ENCODE measurements around the gene ARHGEF40. TPM values are rescaled to one million over a fixed set of nuclear protein-coding genes. Genes with fewer than 3 reads are reported as not detected.

Gene ARHGEF40
- total and polyA plus RNA-seq, 7 donors: 6.8 to 18.7 (median 10.1) TPM

DNA sequence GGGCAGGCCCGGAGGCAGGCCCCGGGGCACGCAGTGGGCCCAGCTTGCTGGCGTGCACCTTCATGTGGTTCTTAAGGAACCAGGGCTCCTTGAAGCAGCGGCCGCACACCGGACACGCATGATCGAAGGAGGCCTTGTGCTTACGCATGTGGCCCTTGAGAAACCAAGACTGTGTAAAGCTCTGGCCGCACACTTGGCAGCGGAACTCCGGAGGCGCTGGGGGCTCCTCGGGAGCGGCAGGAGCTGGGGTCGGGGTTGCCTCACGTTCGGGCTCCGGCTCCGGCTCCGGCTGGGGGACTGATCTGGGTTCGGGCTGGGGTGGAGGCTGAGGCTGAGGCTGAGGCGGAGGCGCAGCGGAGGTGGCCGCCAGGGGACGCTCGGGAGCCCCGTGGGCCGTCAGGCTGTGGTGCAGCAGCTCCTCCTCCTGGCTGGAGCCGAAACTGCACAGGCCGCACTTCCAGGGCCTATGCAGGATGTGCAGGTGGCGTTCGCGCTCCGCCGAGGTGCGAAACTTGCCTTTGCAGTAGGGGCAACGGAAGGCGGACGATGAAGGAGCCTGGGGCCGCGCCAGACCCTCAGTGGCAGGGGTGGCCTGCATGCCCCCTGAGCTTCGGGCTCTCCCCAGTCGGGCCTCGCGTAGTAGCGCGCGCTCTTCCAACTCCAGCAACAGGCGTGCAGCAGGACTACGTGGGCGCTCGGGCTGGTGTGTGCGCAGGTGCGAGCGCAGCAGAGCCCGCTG, 22.3 kb downstream of the ARHGEF40 start:
- ATAC-seq: peak; percentile 91 to 95 (median 92)
- 49 to 57% (median 49%) methylated on average over 56 to 59 of the region's 59 CpGs for whole genome bisulfite sequencing, 3 donors
- TF ChIP-seq, protein P1, sequence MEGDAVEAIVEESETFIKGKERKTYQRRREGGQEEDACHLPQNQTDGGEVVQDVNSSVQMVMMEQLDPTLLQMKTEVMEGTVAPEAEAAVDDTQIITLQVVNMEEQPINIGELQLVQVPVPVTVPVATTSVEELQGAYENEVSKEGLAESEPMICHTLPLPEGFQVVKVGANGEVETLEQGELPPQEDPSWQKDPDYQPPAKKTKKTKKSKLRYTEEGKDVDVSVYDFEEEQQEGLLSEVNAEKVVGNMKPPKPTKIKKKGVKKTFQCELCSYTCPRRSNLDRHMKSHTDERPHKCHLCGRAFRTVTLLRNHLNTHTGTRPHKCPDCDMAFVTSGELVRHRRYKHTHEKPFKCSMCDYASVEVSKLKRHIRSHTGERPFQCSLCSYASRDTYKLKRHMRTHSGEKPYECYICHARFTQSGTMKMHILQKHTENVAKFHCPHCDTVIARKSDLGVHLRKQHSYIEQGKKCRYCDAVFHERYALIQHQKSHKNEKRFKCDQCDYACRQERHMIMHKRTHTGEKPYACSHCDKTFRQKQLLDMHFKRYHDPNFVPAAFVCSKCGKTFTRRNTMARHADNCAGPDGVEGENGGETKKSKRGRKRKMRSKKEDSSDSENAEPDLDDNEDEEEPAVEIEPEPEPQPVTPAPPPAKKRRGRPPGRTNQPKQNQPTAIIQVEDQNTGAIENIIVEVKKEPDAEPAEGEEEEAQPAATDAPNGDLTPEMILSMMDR (IDR thresholded peaks at IDR 0.05): peak; percentile 100
- H3K9me3 ChIP-seq: no peaks in the 10 kb centered on the region
- peaks cover 0 to 46% of the 10 kb centered on the region in 2 donors for H3K36me3 ChIP-seq (ENCODE audit: insufficient read depth in 1 of 2, low read depth in 1 of 2)
- H3K4me3 ChIP-seq: no peak overlapping the region
- peak; percentile 83 to 92 for DNase-seq
- H3K4me1 ChIP-seq: peaks cover 4% of the 10 kb centered on the region
- no peaks in the 10 kb centered on the region for H3K27me3 ChIP-seq (ENCODE audit: insufficient read depth in 3 of 3, low read length in 2 of 3)
- H3K27ac ChIP-seq: no peak overlapping the region
- intact Hi-C loops (cut with DNase I): loop anchor here in 1 of 2 donors (5.0 to 10.0 kb wide), 2 partner anchors 75 to 408 kb away; partner anchors contain the start of genes ANG and RNASE4

DNA sequence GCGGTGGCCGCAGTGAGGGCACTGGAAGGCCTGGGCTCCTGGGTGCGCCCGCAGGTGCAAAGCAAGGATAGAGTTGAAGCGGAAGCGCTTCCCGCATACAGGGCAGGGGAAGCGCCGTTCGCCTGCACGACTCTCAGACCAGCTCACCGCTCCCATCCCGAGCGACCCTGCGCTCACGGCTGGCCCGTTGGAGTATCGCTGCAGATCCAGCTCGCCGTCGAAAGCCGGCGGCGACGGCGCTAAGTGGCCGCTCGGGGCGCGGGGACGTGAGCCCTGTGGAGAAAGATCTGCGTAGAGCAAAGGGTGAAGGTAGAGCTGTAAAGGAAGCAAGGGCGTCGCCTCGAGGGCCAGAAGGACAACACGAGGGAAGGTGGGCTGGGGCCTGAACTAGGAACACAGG, 22.9 kb downstream of the ARHGEF40 start:
- ATAC-seq (no peak), DNase-seq (no peak)
- H3K4me1 ChIP-seq: peaks cover 4% of the 10 kb centered on the region
- TF ChIP-seq, protein P1 (IDR thresholded peaks at IDR 0.05): no peak
- H3K27me3 ChIP-seq (ENCODE audit: insufficient read depth in 3 of 3, low read length in 2 of 3): no peaks in the 10 kb centered on the region
- 81 to 84% (median 81%) methylated on average over 36 of the region's 36 CpGs for WGBS, 3 donors
- no peak overlapping the region for H3K4me3 ChIP-seq
- H3K36me3 ChIP-seq (ENCODE audit: insufficient read depth in 1 of 2, low read depth in 1 of 2): peaks cover 0 to 45% of the 10 kb centered on the region in 2 donors
- no peaks in the 10 kb centered on the region for H3K9me3 ChIP-seq
- intact Hi-C loops (cut with DNase I): loop anchor here in 1 of 2 donors (5.0 to 10.0 kb wide), 2 partner anchors 76 to 408 kb away; partner anchors contain the start of genes ANG and RNASE4
- H3K27ac ChIP-seq: no peak overlapping the region

DNA sequence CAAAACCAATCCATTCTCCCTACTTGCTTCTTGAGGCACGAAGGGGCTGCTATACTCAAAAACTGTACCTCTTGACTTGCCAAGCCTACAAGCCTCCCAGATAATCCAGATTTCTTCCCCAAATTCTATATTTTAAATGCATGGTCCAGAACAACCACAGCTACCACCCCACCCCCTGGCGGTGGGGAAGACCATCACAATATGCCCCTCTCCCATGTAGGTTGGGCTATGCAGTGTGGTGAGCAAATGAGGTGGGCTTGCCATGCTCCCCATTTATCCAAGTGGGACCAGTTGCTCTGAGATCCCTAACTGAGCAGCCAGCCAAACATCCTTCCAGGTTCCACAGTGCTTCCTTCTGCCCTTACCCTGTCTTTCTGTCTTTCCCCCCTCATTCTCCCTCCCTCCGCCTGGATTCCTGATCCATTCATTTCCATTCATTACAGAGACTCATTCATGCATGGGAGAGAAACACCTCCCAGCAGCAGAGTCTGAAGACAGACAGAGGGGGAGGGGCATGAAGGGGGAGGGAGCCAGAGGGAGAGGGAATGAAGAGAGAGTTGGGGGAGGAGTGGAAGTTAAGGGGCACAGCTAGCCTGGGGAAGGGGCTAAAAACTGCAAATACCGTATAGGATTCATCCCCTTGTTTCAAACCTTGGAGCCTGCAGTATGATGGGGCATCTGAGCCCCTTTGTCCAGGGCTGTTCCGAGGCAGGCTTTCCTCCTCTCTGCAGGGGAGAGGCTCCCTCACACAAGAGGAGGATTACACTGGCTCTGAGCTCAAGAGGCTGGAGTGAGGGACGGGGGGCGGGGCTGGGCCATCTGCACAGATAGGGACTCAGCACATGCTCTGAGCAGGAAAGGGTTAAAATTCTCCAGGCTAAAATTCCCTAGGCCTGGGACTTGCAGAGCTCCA, 23.9 kb downstream of the ARHGEF40 start:
- ATAC-seq (no peak), DNase-seq (no peak)
- TF ChIP-seq, protein P1 (IDR thresholded peaks at IDR 0.05): peak; percentile 4
- Histone ChIP-seq H3K27me3 (ENCODE audit: insufficient read depth in 3 of 3, low read length in 2 of 3) (no peaks in the 10 kb centered on the region), H3K36me3 (ENCODE audit: insufficient read depth in 1 of 2, low read depth in 1 of 2) (peaks cover 0 to 39% of the 10 kb centered on the region in 2 donors), H3K27ac (no peak overlapping the region), H3K4me1 (peaks cover 7% of the 10 kb centered on the region), H3K9me3 (no peaks in the 10 kb centered on the region), H3K4me3 (no peak overlapping the region)
- 46 to 63% (median 53%) methylated on average over 7 of the region's 7 CpGs for WGBS, 3 donors
- intact Hi-C loops (cut with DNase I): loop anchor here in 1 of 2 donors (5.0 to 10.0 kb wide), 2 partner anchors 77 to 409 kb away; partner anchors contain the start of genes ANG and RNASE4

DNA sequence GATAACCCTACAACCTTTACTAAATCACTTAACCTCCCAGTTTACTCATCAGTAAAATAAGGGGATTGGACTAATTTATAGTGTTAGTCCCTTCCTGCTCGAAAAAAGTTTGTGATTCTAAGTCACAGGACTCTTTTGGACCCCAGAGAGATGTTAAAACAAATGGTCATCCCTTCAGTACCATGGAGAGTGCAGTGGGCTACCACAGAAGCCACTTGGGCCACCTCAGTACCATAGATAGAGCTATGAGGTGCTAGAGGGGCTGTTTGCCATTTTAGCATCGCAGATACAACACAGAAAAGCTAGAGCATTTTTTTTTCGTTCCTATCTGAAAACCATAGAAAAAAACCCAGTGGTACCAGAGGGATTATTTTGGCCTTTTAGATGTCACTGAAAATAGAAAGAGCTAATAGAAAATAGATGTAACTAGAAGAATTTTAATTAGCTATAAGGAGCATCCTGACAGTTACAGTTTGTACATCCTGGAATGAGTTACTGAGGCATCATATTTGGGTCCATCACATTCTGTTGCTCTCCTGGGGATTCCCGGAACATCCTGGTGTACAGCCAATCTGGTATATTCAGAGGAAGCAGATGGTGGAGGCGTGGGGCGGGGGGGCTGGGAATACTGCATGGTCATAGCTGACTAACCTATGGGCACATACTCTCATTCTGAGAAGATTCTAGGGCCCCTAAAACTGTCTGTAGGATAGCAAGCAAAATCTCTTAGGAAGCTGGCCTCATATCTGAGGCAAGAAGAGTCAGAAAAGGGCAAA, 25.5 kb downstream of the ARHGEF40 start:
- Histone ChIP-seq H3K27ac (peak overlapping the region; percentile 73), H3K36me3 (ENCODE audit: insufficient read depth in 1 of 2, low read depth in 1 of 2) (peaks cover 0 to 23% of the 10 kb centered on the region in 2 donors), H3K4me1 (peaks cover 18% of the 10 kb centered on the region), H3K4me3 (no peak overlapping the region), H3K9me3 (no peaks in the 10 kb centered on the region), H3K27me3 (ENCODE audit: insufficient read depth in 3 of 3, low read length in 2 of 3) (no peaks in the 10 kb centered on the region)
- WGBS, 3 donors: 38 to 59% (median 46%) methylated on average over 6 of the region's 6 CpGs
- intact Hi-C loops (cut with DNase I): loop anchor here in 1 of 2 donors (10.0 kb wide), 1 partner anchor 411 kb away; the partner anchor contains the start of genes ANG and RNASE4
- ATAC-seq: no peak
- DNase-seq: no peak
- TF ChIP-seq, protein P1 (IDR thresholded peaks at IDR 0.05): no peak
